Measurements from ENCODE around the gene SOS1.

- no peak for TF ChIP-seq CTCF (IDR thresholded peaks at IDR 0.05)
- TF ChIP-seq POLR2A (IDR thresholded peaks at IDR 0.05), result no peak
- TF ChIP-seq EP300 (IDR thresholded peaks at IDR 0.05), result no peak
Observed at GRCh38 chr2:39123436-39123999, 2.7 kb upstream of the SOS1 start.

Measured in gastroesophageal sphincter (tissue), 3 donors.